ENCODE measurements around the gene LTF.

Gene LTF

DNA sequence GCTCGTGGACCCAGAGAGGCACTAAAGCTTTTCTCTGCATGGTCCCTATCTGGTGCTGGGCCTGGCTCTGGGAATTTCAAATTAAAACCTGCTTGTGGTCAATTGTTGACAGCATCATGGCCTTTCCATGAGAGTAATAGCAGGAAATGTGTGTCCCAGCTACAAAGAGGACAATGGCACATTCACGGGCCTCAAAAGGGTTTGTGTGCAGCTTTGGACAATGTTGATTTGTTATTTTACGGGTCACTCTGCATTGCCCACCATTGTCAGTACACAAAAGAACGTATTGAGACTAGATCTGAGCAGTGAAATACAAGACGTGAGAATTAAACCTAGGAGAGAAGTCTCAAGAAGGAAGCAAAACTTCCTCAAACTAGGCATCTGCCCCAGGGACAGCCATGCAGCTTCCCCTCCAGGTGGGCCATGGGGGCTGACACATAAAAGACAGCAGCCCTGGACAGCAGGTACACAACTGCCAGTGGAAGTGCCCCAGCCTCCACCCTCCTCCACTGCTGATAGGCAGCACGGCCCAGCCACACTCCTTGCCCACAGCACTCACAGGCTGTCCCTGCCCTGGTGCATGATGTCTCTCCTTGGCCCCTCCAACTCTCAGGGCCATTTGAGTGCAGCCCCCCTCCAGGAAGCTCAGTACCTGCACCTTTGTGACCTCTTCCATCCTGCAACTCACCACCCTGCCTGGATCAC is 15.9 kb upstream of the LTF start:
- H3F3A ChIP-seq (ENCODE audit: control insufficient read depth, insufficient read depth): no peaks in the 10 kb centered on the region
- no peaks in the 10 kb centered on the region for H4K20me1 ChIP-seq (ENCODE audit: control insufficient read depth, insufficient read depth, low read depth, low read length)
- peaks cover 26% of the 10 kb centered on the region for H3K27me3 ChIP-seq (ENCODE audit: control insufficient read depth, low read length)
- no peak overlapping the region for H3K4me3 ChIP-seq (ENCODE audit: low read length)
- H3K4me1 ChIP-seq (ENCODE audit: control insufficient read depth, low read length): no peaks in the 10 kb centered on the region
- H3K4me2 ChIP-seq (ENCODE audit: low read length): no peak overlapping the region
- H3K79me2 ChIP-seq (ENCODE audit: control insufficient read depth, low read length): no peaks in the 10 kb centered on the region
- no peaks in the 10 kb centered on the region for H3K9me2 ChIP-seq (replicated peaks; ENCODE audit: control insufficient read depth, low read length)
- no peak overlapping the region for H3K27ac ChIP-seq (ENCODE audit: low read depth, low read length)
- H3K36me3 ChIP-seq (ENCODE audit: control insufficient read depth, low read length): no peaks in the 10 kb centered on the region
- H3K9me3 ChIP-seq (ENCODE audit: control insufficient read depth, insufficient read depth, low read length): no peaks in the 10 kb centered on the region
- TF ChIP-seq, protein P1, sequence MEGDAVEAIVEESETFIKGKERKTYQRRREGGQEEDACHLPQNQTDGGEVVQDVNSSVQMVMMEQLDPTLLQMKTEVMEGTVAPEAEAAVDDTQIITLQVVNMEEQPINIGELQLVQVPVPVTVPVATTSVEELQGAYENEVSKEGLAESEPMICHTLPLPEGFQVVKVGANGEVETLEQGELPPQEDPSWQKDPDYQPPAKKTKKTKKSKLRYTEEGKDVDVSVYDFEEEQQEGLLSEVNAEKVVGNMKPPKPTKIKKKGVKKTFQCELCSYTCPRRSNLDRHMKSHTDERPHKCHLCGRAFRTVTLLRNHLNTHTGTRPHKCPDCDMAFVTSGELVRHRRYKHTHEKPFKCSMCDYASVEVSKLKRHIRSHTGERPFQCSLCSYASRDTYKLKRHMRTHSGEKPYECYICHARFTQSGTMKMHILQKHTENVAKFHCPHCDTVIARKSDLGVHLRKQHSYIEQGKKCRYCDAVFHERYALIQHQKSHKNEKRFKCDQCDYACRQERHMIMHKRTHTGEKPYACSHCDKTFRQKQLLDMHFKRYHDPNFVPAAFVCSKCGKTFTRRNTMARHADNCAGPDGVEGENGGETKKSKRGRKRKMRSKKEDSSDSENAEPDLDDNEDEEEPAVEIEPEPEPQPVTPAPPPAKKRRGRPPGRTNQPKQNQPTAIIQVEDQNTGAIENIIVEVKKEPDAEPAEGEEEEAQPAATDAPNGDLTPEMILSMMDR (IDR thresholded peaks at IDR 0.05; ENCODE audit: low read depth, low read length, poor library complexity, severe bottlenecking): no peak
- no peak for TF ChIP-seq EZH2phosphoT487 (IDR thresholded peaks at IDR 0.05; ENCODE audit: borderline replicate concordance, low read length)

DNA sequence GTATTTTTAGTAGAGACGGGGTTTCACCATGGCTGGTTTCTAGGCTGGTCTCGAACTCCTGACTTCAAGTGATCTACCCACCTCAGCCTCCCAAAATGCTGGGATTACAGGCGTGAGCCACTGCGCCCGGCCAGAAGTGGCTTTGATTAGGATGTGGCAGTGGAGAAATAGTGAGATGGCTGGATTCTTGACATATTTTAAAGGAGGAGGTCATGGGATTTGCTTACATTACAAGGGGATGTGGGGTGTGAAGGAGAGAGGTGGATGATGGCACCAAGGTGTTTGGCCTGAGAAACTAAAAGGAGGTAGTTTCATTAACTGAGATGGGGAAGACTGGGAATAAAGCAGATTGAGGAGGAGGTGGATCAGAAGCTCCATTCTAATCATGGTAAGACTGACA is 15.0 kb upstream of the LTF start:
- Histone ChIP-seq H3F3A (ENCODE audit: control insufficient read depth, insufficient read depth) (no peaks in the 10 kb centered on the region), H3K4me2 (ENCODE audit: low read length) (no peak overlapping the region), H3K4me3 (ENCODE audit: low read length) (no peak overlapping the region), H3K9me3 (ENCODE audit: control insufficient read depth, insufficient read depth, low read length) (no peaks in the 10 kb centered on the region), H3K27me3 (ENCODE audit: control insufficient read depth, low read length) (peaks cover 30% of the 10 kb centered on the region), H4K20me1 (ENCODE audit: control insufficient read depth, insufficient read depth, low read depth, low read length) (no peaks in the 10 kb centered on the region), H3K27ac (ENCODE audit: low read depth, low read length) (no peak overlapping the region), H3K79me2 (ENCODE audit: control insufficient read depth, low read length) (no peaks in the 10 kb centered on the region), H3K36me3 (ENCODE audit: control insufficient read depth, low read length) (no peaks in the 10 kb centered on the region), H3K4me1 (ENCODE audit: control insufficient read depth, low read length) (no peaks in the 10 kb centered on the region), H3K9me2 (replicated peaks; ENCODE audit: control insufficient read depth, low read length) (no peaks in the 10 kb centered on the region)
- TF ChIP-seq EZH2phosphoT487 (IDR thresholded peaks at IDR 0.05; ENCODE audit: borderline replicate concordance, low read length): no peak
- TF ChIP-seq, protein P1 (IDR thresholded peaks at IDR 0.05; ENCODE audit: low read depth, low read length, poor library complexity, severe bottlenecking): no peak

DNA sequence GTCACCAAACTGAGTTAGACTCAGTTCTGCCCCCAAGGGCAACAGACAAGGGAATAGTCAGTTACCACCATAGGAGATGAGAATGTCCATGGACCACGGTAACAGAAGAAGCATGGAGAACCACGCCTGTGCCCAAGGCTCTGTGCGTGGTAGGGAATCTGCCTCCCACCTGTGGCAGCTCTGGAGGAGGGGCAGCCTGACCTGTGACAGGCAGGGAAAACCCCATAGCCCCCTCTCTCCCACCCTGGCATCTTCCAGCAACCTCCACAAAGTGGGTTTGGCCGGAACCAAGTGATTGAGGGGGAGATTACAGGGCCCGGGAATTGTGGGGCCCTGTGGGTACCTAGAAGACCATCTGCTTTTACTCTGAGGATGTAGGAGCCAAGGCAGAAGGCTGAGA is 14.3 kb upstream of the LTF start:
- Histone ChIP-seq H3K36me3 (ENCODE audit: control insufficient read depth, low read length) (no peaks in the 10 kb centered on the region), H3K27ac (ENCODE audit: low read depth, low read length) (no peak overlapping the region), H3K4me2 (ENCODE audit: low read length) (no peak overlapping the region), H3K4me3 (ENCODE audit: low read length) (no peak overlapping the region), H3K4me1 (ENCODE audit: control insufficient read depth, low read length) (no peaks in the 10 kb centered on the region), H3K79me2 (ENCODE audit: control insufficient read depth, low read length) (no peaks in the 10 kb centered on the region), H3K27me3 (ENCODE audit: control insufficient read depth, low read length) (peaks cover 36% of the 10 kb centered on the region), H3K9me2 (replicated peaks; ENCODE audit: control insufficient read depth, low read length) (no peaks in the 10 kb centered on the region), H3K9me3 (ENCODE audit: control insufficient read depth, insufficient read depth, low read length) (no peaks in the 10 kb centered on the region), H4K20me1 (ENCODE audit: control insufficient read depth, insufficient read depth, low read depth, low read length) (no peaks in the 10 kb centered on the region), H3F3A (ENCODE audit: control insufficient read depth, insufficient read depth) (no peaks in the 10 kb centered on the region)
- no peak for TF ChIP-seq EZH2phosphoT487 (IDR thresholded peaks at IDR 0.05; ENCODE audit: borderline replicate concordance, low read length)
- TF ChIP-seq, protein P1 (IDR thresholded peaks at IDR 0.05; ENCODE audit: low read depth, low read length, poor library complexity, severe bottlenecking): no peak
